ENCODE data around the gene PFKFB3. TPM values are rescaled to one million over a fixed set of nuclear protein-coding genes. Genes with fewer than 3 reads are reported as not detected.
"Not testable (repeated sequence)": the region's sequence is repeated elsewhere in the genome, so short reads cannot be mapped to it uniquely, and the experiment has no call there.

The PFKFB3 gene
- total and polyA plus RNA-seq, 2 experiments from 2014 or later, result 14.5 to 23.7 TPM

GRCh38 chr10:6234371-6234770 is 31.6 kb downstream of the PFKFB3 start:
- H3K9ac ChIP-seq, result no peak overlapping the region
- H3K36me3 ChIP-seq (ENCODE audit: low read depth), result peaks cover 8% of the 10 kb centered on the region; the same call in 1 of the 2 replicates
- peaks cover 19% of the 10 kb centered on the region for H3F3A ChIP-seq (ENCODE audit: insufficient read depth)
- in situ Hi-C loops (cut with MboI), result no loop called here
- no peak overlapping the region for H3K4me2 ChIP-seq (ENCODE audit: unreplicated experiment)
- no peaks in the 10 kb centered on the region for H3K9me2 ChIP-seq (ENCODE audit: insufficient read depth)
- H3K79me2 ChIP-seq (ENCODE audit: insufficient read depth), result no peaks in the 10 kb centered on the region
- DNase-seq, result no peak
- no peaks in the 10 kb centered on the region for H4K20me1 ChIP-seq (ENCODE audit: insufficient read depth)
- peaks cover 4% of the 10 kb centered on the region; the same call in 1 of the 2 replicates for H3K4me1 ChIP-seq (ENCODE audit: insufficient read depth)
- 94% methylated on average over 13 of the region's 13 CpGs for WGBS, 2 experiments (ENCODE audit: low coverage in 1 of 2, low lambda C conversion rate in 2 of 2, missing lambda C conversion rate in 2 of 2)
- no peak overlapping the region for H3K4me3 ChIP-seq
- no peak overlapping the region for H3K27ac ChIP-seq
- no peak for TF ChIP-seq EZH2phosphoT487 (IDR thresholded peaks at IDR 0.05; ENCODE audit: insufficient read depth, low read depth)
- TF ChIP-seq EZH2 (IDR thresholded peaks at IDR 0.05; ENCODE audit: insufficient read depth, poor library complexity, severe bottlenecking), result no peak
- no peaks in the 10 kb centered on the region for H3K9me3 ChIP-seq (ENCODE audit: low read depth)
- no peak overlapping the region for H2AFZ ChIP-seq
- H3K27me3 ChIP-seq (replicated peaks; ENCODE audit: insufficient read depth), result no peaks in the 10 kb centered on the region

- Histone ChIP-seq H3K9ac (no peak overlapping the region), H4K20me1 (ENCODE audit: insufficient read depth) (no peaks in the 10 kb centered on the region), H3K4me2 (ENCODE audit: unreplicated experiment) (no peak overlapping the region), H3K4me1 (ENCODE audit: insufficient read depth) (peaks cover 10% of the 10 kb centered on the region), H3K79me2 (ENCODE audit: insufficient read depth) (no peaks in the 10 kb centered on the region), H3K9me2 (ENCODE audit: insufficient read depth) (no peaks in the 10 kb centered on the region), H3K36me3 (ENCODE audit: low read depth) (peaks cover 8% of the 10 kb centered on the region; the same call in 1 of the 2 replicates), H3K27ac (no peak overlapping the region), H3K27me3 (replicated peaks; ENCODE audit: insufficient read depth) (no peaks in the 10 kb centered on the region), H3K4me3 (no peak overlapping the region), H3F3A (ENCODE audit: insufficient read depth) (peaks cover 29% of the 10 kb centered on the region), H3K9me3 (ENCODE audit: low read depth) (no peaks in the 10 kb centered on the region), H2AFZ (no peak overlapping the region)
- TF ChIP-seq EZH2 (IDR thresholded peaks at IDR 0.05; ENCODE audit: insufficient read depth, poor library complexity, severe bottlenecking) (no peak), EZH2phosphoT487 (IDR thresholded peaks at IDR 0.05; ENCODE audit: insufficient read depth, low read depth) (no peak)
- 92 to 93% methylated on average over 32 to 38 of the region's 38 CpGs for WGBS, 2 experiments (ENCODE audit: low coverage in 1 of 2, low lambda C conversion rate in 2 of 2, missing lambda C conversion rate in 2 of 2)
- DNase-seq, result no peak
- in situ Hi-C loops (cut with MboI), result no loop called here
These were observed 33.8 kb downstream of the PFKFB3 start for GRCh38 chr10:6236349-6237198.

- in situ Hi-C loops (cut with MboI), result no loop called here
- Histone ChIP-seq H3K9me2 (ENCODE audit: insufficient read depth) (no peaks in the 10 kb centered on the region), H3K79me2 (ENCODE audit: insufficient read depth) (no peaks in the 10 kb centered on the region), H3K27ac (no peak overlapping the region), H3K4me3 (no peak overlapping the region), H3F3A (ENCODE audit: insufficient read depth) (peaks cover 29% of the 10 kb centered on the region), H3K36me3 (ENCODE audit: low read depth) (peaks cover 8% of the 10 kb centered on the region; the same call in 1 of the 2 replicates), H3K4me1 (ENCODE audit: insufficient read depth) (peaks cover 10% of the 10 kb centered on the region), H4K20me1 (ENCODE audit: insufficient read depth) (no peaks in the 10 kb centered on the region), H2AFZ (no peak overlapping the region), H3K9me3 (ENCODE audit: low read depth) (no peaks in the 10 kb centered on the region), H3K4me2 (ENCODE audit: unreplicated experiment) (no peak overlapping the region), H3K9ac (no peak overlapping the region), H3K27me3 (replicated peaks; ENCODE audit: insufficient read depth) (no peaks in the 10 kb centered on the region)
- TF ChIP-seq EZH2phosphoT487 (IDR thresholded peaks at IDR 0.05; ENCODE audit: insufficient read depth, low read depth), result no peak
- TF ChIP-seq EZH2 (IDR thresholded peaks at IDR 0.05; ENCODE audit: insufficient read depth, poor library complexity, severe bottlenecking), result no peak
- 92% methylated on average over 9 of the region's 9 CpGs for WGBS, 2 experiments (ENCODE audit: low coverage in 1 of 2, low lambda C conversion rate in 2 of 2, missing lambda C conversion rate in 2 of 2)
- DNase-seq, result no peak
These were observed 34.4 kb downstream of the PFKFB3 start for GRCh38 chr10:6237199-6237530.

- H4K20me1 ChIP-seq (ENCODE audit: insufficient read depth); H3K36me3 ChIP-seq (ENCODE audit: low read depth); DNase-seq; H3K79me2 ChIP-seq (ENCODE audit: insufficient read depth); H3K27me3 ChIP-seq (replicated peaks; ENCODE audit: insufficient read depth); H3K27ac ChIP-seq; in situ Hi-C loops (cut with MboI); H3K9me3 ChIP-seq (ENCODE audit: low read depth); H3K4me3 ChIP-seq; H3K9ac ChIP-seq; H3K9me2 ChIP-seq (ENCODE audit: insufficient read depth); H2AFZ ChIP-seq: not testable (repeated sequence)
- H3F3A ChIP-seq (ENCODE audit: insufficient read depth), result peaks cover 29% of the 10 kb centered on the region
- WGBS, 2 experiments (ENCODE audit: low coverage in 1 of 2, low lambda C conversion rate in 2 of 2, missing lambda C conversion rate in 2 of 2), result 54 to 56% methylated on average over 6 of the region's 6 CpGs
- H3K4me1 ChIP-seq (ENCODE audit: insufficient read depth), result peaks cover 10% of the 10 kb centered on the region
- H3K4me2 ChIP-seq (ENCODE audit: unreplicated experiment), result peak overlapping the region; percentile 12
These were observed 36.0 kb downstream of the PFKFB3 start for GRCh38 chr10:6238587-6239212.
